Measurements from ENCODE around the gene RAB5B.

RAB5B gene

GRCh38 chr12:56013482-56013881, 39.6 kb downstream of the RAB5B start:
- no peak for DNase-seq (ENCODE audit: low spot score)
- TF ChIP-seq CTCF (conservative IDR thresholded peaks at IDR 0.05; ENCODE audit: low read depth), result no peak
- H3K27ac ChIP-seq, result no peak overlapping the region
- ChIA-PET POLR2A (ENCODE audit: low non-redundant PET) (interaction anchor here (0.6 kb wide), 1 partner anchor 25 kb away, joined by 5 read pairs; no protein-coding TSS in a partner anchor), CTCF (no interaction called here)

DNA sequence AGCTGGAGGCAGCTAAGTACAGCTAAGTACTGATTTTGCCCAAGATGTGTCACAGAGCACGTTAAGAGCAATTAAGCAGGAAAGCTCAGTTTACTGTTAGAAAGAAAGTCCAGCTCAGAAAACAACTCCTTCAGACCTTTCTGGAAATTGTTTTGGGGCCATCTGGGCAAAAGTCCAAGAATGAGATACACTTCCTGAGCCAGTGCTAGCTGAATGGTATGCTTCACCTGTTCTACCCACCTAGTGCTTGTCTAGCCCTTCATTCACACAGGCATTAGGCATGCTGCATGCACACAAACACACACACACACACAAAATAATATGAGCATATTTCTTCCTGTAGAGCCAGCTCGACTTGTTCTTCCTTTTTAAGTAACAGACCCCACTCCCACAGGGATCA, 40.3 kb downstream of the RAB5B start:
- DNase-seq (ENCODE audit: low spot score), result no peak
- CTCF ChIA-PET, result interaction anchor here (0.6 to 0.7 kb wide), 2 partner anchors 24 to 28 kb away, joined by 3 read pairs; no protein-coding TSS in a partner anchor
- TF ChIP-seq CTCF (conservative IDR thresholded peaks at IDR 0.05; ENCODE audit: low read depth), result no peak
- POLR2A ChIA-PET (ENCODE audit: low non-redundant PET), result interaction anchor here (0.6 kb wide), 1 partner anchor 26 kb away, joined by 5 read pairs; no protein-coding TSS in a partner anchor
- no peak overlapping the region for H3K27ac ChIP-seq

DNA sequence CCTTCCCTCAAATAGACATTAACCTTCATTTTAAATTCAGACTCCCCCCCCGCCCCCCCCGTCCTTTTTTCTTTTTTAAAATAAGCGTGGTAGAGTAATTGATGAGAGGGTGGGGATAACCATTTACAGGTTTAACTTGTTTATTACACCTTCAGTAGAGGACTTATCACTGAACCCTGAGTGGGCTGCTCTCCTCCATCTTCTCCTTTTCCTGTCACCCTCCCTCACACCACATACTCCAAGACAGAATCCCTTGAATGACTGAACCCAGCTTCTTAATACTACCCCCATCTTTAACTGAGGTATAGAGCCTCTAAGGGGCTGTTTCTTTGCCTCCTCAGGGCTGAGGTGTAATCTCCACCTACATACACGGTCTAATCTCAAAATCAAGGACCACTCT, 43.3 kb downstream of the RAB5B start:
- POLR2A ChIA-PET (ENCODE audit: low non-redundant PET), result interaction anchor here (0.5 kb wide), 1 partner anchor 82 kb away, joined by 3 read pairs; no protein-coding TSS in a partner anchor
- TF ChIP-seq CTCF (conservative IDR thresholded peaks at IDR 0.05; ENCODE audit: low read depth), result no peak
- CTCF ChIA-PET, result no interaction called here
- no peak for DNase-seq (ENCODE audit: low spot score)
- no peak overlapping the region for H3K27ac ChIP-seq

DNA sequence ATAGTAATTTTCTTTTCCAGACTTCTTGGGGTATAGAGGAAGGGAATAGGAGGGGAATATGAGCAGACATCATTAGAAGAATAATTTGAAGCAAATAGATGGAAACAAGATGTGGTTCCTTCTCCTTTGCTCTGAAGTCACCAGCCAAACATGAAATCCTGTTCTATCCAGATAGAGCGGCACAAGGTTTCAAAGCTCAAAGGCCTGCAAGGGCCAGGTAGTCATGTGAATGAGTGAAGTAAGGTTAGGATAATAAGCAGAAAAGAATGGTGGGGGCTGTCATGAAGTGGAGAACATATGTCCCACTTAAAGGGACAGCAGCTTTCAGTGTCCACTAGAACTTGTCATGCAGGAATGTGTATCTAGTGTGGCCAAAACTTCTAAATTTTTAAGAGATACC, 44.5 kb downstream of the RAB5B start:
- TF ChIP-seq CTCF (conservative IDR thresholded peaks at IDR 0.05; ENCODE audit: low read depth), result no peak
- DNase-seq (ENCODE audit: low spot score), result no peak
- ChIA-PET POLR2A (ENCODE audit: low non-redundant PET) (no interaction called here), CTCF (no interaction called here)
- H3K27ac ChIP-seq, result no peak overlapping the region

- TF ChIP-seq CTCF (conservative IDR thresholded peaks at IDR 0.05; ENCODE audit: low read depth), result no peak
- POLR2A ChIA-PET (ENCODE audit: low non-redundant PET), result no interaction called here
- no peak within 1 kb of the TSS; the same call in 1 of the 2 replicates for H3K27ac ChIP-seq
- no peak for DNase-seq (ENCODE audit: low spot score)
- CTCF ChIA-PET, result interaction anchor here (0.6 kb wide), 1 partner anchor 9 kb away, joined by 4 read pairs; no protein-coding TSS in a partner anchor
Measured at GRCh38 chr12:56020423-56021184, 46.7 kb downstream of the RAB5B start, which contains the start of gene IKZF4. TSS of gene IKZF4 (plus strand) at chr12:56021043. CDS start at chr12:56021494, 451 bp downstream.

DNA sequence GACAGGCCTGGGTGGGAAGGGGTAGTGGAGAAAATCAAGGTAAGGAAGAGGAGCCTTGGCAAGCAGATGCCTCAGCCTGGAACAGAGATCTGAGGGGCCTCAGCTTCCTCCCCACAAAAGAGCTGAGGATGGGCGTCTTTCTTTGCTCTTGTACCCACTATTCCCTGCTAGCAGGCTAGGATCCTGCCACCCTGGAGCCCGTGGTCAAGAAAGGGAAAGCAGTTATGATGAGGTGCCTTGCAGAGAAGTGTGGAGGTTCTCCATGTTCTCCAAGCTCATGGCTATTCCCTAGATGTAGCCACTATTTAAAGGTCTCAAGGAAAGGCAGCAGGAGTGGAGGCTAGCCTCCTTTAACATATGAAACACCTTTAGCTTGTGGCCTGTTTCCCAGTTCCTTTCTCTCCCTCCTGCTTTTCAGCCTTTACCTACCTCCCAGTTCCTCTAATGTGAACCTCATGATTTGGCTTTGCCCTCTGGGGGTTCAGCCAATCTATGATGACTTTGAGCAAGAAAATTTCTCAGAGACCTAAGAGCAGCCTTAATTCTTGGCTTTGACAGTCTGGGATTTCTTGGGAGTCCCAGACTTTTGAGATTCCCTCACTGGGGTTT, 48.1 kb downstream of the RAB5B start:
- no peak overlapping the region for H3K27ac ChIP-seq
- no peak for DNase-seq (ENCODE audit: low spot score)
- no peak for TF ChIP-seq CTCF (conservative IDR thresholded peaks at IDR 0.05; ENCODE audit: low read depth)
- POLR2A ChIA-PET (ENCODE audit: low non-redundant PET), result no interaction called here
- CTCF ChIA-PET, result no interaction called here

All from RWPE1 (cell line).